IPS DF 6.9 (cell line): ENCODE results near the gene SH3BP4.

ENCODE experiments used
- DNase-seq: peaks from one replicate; pipeline ENCODE4 v3.0.0-alpha.2; 2013; ENCODE audit warnings: low read depth, low spot score
- H3K27ac ChIP-seq: one replicate; pipeline ENCODE4 v1.5.1; 2013; ENCODE audit warnings: low read length, control low read depth
- H3K27me3 ChIP-seq: 2 replicates; pipeline ENCODE4 v1.6.1; 2013; ENCODE audit warnings: mild to moderate bottlenecking, low read length; ENCODE audit not compliant: control insufficient read depth, insufficient read depth
- H3K36me3 ChIP-seq: 2 replicates; pipeline ENCODE4 v1.6.1; 2013; ENCODE audit warnings: low read length; ENCODE audit not compliant: control insufficient read depth, insufficient read depth
- H3K4me1 ChIP-seq: 2 replicates; pipeline ENCODE4 v1.6.1; 2013; ENCODE audit warnings: low read length; ENCODE audit not compliant: control insufficient read depth, insufficient read depth
- H3K4me3 ChIP-seq: 2 replicates; pipeline ENCODE4 v1.5.1; 2013; ENCODE audit warnings: mild to moderate bottlenecking, low read length
- H3K9me3 ChIP-seq: 2 replicates; pipeline ENCODE4 v1.6.1; 2013; ENCODE audit warnings: low read length, inconsistent platforms; ENCODE audit not compliant: control insufficient read depth, insufficient read depth
- WGBS: extraction: QIAGEN DNeasy Blood & Tissue Kit; methylation state at CpG from one replicate; pipeline ENCODE4 v1.1.7; 2013; ENCODE audit warnings: mixed read lengths, missing lambda C conversion rate; ENCODE audit not compliant: insufficient read length, insufficient coverage; 5-methylcytosine and 5-hydroxymethylcytosine counted together

Gene SH3BP4

GRCh38 chr2:234993541-234993981 is 41.7 kb downstream of the SH3BP4 start:
- no peak overlapping the region for H3K27ac ChIP-seq
- H3K36me3 ChIP-seq, result no peaks in the 10 kb centered on the region
- no peak for DNase-seq
- no peaks in the 10 kb centered on the region for H3K9me3 ChIP-seq
- no CpG with 5 or more reads among the region's 11 CpGs for WGBS
- no peak overlapping the region for H3K4me3 ChIP-seq
- no peaks in the 10 kb centered on the region for H3K27me3 ChIP-seq
- peaks cover 16% of the 10 kb centered on the region for H3K4me1 ChIP-seq

DNA sequence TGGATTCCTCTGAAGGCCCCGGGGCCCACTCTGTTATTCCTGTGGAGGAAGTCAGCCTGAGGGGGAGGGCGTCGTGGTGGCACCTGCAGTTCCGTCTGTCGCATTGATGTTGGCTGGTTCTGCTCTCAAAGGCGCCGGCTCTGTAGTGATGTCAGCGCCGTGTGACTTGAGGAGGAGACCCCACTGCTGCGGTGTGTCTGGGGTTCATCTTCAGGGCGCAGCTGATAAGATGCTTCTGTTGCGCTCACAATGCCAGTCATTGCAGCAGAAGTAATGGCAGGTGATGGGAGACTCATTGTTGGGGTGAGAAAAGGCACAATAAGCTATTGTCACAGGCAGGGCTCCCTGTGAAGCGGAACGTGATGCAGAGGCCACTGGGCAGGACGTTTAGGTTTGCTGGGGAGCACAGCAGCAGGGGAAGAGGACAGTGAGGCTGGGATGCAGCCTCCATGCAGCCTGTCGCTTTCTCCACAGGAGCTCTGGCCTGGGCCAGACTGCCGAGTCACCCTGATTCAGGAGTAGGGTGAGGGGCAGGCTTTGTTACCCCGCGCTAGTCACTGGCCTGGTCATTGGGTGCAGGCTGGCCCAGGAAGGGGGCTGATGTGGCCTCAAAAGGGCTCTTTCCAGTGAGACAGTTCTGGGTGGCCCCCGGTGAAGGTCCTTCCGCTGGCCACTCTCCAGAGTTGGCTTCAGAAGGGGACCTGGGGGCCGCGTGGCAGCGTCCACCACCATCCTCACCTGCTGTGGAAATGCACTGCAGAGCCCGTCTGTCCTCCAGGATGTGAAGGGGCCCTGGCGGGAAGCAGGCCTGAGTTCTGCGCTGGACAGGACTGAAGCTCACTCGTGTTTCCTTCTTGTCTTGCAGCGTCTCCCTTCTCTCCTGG is 42.9 kb downstream of the SH3BP4 start:
- DNase-seq, result no peak
- WGBS, result no CpG with 5 or more reads among the region's 29 CpGs
- Histone ChIP-seq H3K36me3 (no peaks in the 10 kb centered on the region), H3K4me3 (no peak overlapping the region), H3K27ac (no peak overlapping the region), H3K4me1 (peaks cover 14% of the 10 kb centered on the region), H3K27me3 (no peaks in the 10 kb centered on the region), H3K9me3 (no peaks in the 10 kb centered on the region)

DNA sequence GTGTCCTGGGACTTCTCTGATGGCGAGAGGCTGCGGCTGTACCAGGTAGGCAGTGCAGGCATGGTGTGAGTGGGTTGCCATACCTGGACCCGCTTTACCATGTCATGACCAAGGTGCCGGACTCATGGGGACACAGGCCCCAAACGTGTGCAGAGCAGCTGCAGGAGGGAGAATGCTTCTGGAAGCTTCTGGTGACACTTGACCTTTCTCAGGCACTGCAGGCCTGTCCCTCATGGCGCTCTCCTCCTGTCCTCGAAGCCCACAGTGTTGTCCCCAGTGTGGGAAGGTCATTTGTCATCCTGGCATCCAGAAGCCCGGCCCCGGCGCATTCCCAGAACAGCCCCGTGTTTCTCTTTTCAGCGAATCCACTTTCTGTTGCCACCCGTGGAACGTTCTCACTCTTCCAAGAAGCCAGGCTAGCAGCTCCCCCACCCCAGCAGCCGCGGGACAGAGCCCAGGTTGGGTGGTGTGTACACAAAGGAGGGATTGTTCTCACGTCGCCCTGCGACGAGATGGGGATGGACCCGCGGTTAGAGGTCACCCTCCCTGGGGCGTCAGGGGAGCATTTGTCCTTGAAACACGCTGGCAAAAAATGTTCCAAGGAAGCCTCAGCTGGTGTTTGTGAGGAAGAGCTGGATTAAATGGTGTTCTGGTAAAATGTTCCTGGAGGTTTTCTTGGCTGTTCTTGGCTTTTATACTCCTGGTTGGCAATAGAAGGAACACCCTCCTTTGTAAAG is 43.7 kb downstream of the SH3BP4 start:
- DNase-seq, result no peak
- no CpG with 5 or more reads among the region's 24 CpGs for WGBS
- H3K27ac ChIP-seq, result no peak overlapping the region
- H3K36me3 ChIP-seq, result no peaks in the 10 kb centered on the region
- no peak overlapping the region for H3K4me3 ChIP-seq
- H3K4me1 ChIP-seq, result peaks cover 19% of the 10 kb centered on the region
- H3K9me3 ChIP-seq, result no peaks in the 10 kb centered on the region
- H3K27me3 ChIP-seq, result no peaks in the 10 kb centered on the region

DNA sequence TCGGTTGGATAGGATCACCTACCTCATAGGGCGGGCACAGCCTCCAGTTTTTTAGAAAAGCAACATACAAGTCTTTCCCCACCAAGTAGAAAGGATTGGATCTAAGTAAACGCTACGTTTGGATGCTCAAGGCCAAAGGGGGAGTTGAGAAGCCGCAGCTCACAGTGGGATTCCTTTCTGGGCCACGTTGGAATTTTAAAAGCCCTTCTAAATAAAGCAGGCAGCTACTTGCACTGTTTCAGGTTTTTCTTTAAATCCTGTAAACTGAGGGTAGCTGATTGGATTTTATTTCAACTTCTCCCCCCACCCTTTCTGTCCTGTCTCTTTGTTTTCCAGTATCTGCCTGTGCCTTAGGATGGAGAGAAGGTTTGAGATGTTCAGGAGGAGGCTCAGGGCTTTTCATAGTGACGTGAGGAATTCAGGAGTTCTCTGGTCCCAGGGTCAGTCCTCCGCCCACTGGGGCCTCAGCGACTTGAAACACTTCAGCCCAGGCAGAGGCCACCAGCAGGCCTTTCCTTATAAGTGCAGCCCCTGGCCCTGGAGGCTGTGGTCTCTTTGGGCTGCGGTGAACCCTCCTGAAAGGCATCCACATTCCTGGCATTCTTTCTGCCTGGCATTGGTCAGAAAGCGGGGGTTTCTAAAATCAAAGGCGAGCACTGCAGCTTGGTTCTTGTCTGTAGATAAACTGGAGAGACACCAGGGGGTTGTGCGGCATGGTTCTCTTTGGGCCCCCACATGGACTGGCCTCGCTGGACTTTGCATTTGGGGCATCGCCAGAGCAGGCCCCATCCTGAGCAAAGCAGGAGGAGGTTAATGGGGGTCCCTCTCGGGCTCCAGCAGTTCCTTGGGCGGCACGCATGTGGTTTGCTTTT is 44.5 kb downstream of the SH3BP4 start:
- Histone ChIP-seq H3K27me3 (no peaks in the 10 kb centered on the region), H3K9me3 (no peaks in the 10 kb centered on the region), H3K4me1 (peaks cover 19% of the 10 kb centered on the region), H3K27ac (no peak overlapping the region), H3K36me3 (no peaks in the 10 kb centered on the region), H3K4me3 (no peak overlapping the region)
- peak; percentile 78 for DNase-seq
- no CpG with 5 or more reads among the region's 18 CpGs for WGBS

DNA sequence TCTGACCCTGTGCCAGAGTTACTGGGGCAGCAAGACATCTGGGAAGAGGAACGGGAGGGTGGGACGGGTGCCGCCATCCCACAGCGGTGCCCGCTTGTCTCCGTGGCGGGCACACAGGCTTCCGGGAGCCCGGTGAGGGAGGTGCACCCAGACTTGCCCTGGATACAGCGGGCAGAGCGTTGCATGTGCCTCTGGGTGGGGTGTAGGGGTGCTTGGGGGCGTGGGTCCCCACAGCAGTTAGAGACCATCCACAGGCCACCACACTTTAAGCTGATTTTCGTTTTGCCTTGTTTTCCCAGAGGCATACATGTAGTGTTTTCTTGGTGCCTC is 45.1 kb downstream of the SH3BP4 start:
- DNase-seq, result no peak
- Histone ChIP-seq H3K36me3 (no peaks in the 10 kb centered on the region), H3K9me3 (no peaks in the 10 kb centered on the region), H3K27ac (no peak overlapping the region), H3K27me3 (no peaks in the 10 kb centered on the region), H3K4me1 (peaks cover 19% of the 10 kb centered on the region), H3K4me3 (no peak overlapping the region)
- no CpG with 5 or more reads among the region's 13 CpGs for WGBS

DNA sequence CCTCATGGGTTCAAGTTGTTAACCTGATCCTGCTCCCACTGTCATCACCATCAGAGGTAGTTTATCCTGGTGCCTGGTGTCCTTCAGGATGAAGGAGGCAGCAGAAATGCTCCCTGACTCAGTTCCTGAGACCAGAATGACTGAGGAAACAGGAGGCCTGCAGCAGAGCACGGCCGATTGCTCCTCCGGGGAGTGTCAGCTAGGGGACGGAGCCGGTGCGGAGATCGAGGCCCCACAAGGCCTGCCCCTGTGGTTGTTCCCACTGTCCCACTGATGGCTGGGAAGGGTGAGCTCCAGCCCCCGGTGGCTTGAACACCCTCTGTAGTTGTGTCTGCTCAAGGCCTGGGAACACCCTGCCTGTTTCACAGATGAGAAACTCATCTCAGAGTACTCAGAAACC is 45.6 kb downstream of the SH3BP4 start:
- H3K27ac ChIP-seq, result no peak overlapping the region
- no peaks in the 10 kb centered on the region for H3K36me3 ChIP-seq
- no CpG with 5 or more reads among the region's 8 CpGs for WGBS
- H3K4me3 ChIP-seq, result no peak overlapping the region; the same call in 1 of the 2 replicates
- H3K27me3 ChIP-seq, result no peaks in the 10 kb centered on the region
- DNase-seq, result no peak
- H3K4me1 ChIP-seq, result peaks cover 19% of the 10 kb centered on the region
- H3K9me3 ChIP-seq, result no peaks in the 10 kb centered on the region

DNA sequence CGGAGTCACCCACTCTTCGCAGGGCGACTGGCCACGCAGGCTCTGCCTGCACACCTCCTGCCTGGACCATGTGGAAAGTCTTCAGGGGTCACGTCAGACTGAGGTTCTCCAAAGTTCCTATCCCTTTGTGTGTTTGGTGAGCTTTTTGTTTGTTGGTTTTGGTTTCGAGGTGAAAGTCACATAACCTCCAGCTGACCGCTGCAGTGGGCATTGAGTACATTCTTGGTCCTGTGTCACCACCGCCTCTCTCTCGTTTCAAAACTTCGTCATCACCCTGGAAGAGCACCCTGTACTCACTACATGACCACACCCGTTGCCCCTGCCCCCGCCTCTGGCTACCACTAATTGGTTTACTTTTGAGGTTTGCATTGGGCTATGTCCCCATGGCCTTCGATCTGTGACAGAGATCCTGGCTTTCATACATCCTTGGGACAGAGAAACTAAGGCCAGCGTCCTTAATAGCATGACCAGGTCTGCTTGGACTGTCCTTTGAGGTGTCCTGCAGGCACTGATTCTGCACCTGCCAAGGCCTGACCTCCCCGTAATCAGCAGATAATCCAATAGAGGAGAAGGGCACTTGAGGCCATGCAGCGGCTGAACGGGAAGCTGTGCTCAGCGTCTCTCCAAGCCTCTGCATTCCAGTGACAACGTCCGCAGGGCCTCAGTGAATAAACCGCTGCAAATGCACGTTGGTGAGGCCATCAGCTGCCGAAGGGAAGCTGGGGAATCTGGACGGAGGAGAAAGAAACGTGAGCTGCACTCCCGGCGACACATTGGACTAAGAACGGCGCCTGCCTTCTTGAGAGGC is 46.8 kb downstream of the SH3BP4 start:
- Histone ChIP-seq H3K27me3 (no peaks in the 10 kb centered on the region), H3K9me3 (no peaks in the 10 kb centered on the region), H3K36me3 (no peaks in the 10 kb centered on the region), H3K4me3 (no peak overlapping the region), H3K4me1 (peaks cover 21% of the 10 kb centered on the region), H3K27ac (no peak overlapping the region)
- no CpG with 5 or more reads among the region's 29 CpGs for WGBS
- no peak for DNase-seq

DNA sequence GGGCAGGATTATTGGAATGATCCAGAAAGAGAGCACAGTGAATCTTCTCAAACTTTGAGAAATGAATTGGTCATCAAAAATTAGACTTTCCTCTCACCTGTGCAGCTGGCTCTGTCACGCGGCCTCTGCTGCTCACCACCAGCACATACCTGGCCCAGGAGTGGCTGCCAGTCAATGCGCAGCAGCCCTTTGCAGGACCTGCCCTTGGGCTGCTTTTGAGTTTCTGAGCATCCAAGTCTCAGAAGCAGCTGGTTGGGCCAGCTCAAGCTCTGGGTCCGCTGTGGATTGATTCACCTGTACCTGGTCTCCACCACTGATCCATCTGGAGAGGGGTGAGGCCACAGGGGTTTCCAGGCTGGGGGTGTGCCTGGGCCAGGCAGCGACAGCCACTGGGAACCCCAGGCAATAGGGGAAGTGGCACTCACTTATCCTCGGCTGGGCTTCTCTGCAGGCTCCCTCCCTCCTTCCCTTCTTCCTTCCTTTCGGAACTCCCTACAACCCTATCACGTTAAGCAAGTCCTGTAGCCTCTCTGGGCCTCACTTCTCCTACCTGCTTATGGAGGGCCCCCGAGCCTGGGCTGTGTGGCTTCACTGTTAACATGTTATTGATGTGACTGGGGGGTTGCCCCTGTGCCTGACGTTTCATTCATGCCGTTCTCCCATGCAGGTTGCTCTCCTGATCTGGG is 48.1 kb downstream of the SH3BP4 start:
- Histone ChIP-seq H3K9me3 (no peaks in the 10 kb centered on the region), H3K27ac (no peak overlapping the region), H3K36me3 (no peaks in the 10 kb centered on the region), H3K4me3 (no peak overlapping the region), H3K4me1 (peaks cover 17% of the 10 kb centered on the region), H3K27me3 (no peaks in the 10 kb centered on the region)
- DNase-seq, result no peak
- WGBS, result no CpG with 5 or more reads among the region's 11 CpGs

DNA sequence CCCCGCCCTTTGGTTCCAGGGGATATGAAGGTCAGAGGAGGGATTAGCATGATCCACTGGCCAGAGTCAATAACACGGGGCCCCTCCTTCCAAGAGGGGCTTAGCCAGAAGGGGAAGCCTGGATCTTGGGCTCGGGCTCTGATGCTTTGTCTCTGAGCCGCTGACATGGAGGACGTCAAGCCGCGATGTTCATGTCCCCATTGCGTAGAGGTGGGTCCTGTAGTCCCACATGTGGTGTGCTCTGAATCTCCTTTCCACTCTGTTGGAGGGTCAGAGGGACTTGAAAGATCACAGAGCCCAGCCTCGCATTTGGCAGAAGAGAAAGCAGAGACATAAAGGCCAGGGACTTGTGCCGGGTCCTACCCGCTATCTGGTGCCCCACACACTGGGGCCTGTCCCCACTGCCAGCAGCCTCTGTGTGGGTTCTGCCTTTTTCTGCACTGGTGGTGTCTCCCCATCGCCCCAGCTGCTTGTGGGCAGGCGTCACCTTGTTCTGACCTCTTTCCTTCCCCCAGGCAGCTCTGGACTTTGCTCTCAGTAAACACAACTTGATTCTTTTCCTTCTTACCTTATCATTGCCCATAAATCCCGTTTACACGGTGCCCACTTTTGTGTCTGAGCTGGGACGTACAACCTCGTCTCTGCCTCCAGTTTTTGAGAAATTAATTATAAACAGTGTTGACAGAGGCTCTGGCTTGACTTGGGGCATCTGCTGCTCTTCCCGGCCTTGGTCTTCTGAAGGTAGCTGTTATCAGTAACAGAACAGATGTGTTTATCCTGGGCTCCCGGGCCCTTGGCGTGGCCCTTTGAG is 48.8 kb downstream of the SH3BP4 start:
- DNase-seq, result no peak
- H3K36me3 ChIP-seq, result no peaks in the 10 kb centered on the region
- H3K27ac ChIP-seq, result no peak overlapping the region
- peaks cover 20% of the 10 kb centered on the region for H3K4me1 ChIP-seq
- H3K4me3 ChIP-seq, result no peak overlapping the region
- no peaks in the 10 kb centered on the region for H3K9me3 ChIP-seq
- H3K27me3 ChIP-seq, result no peaks in the 10 kb centered on the region
- WGBS, result no CpG with 5 or more reads among the region's 20 CpGs
